Measurements from ENCODE around the gene ANKRD55.

DNA sequence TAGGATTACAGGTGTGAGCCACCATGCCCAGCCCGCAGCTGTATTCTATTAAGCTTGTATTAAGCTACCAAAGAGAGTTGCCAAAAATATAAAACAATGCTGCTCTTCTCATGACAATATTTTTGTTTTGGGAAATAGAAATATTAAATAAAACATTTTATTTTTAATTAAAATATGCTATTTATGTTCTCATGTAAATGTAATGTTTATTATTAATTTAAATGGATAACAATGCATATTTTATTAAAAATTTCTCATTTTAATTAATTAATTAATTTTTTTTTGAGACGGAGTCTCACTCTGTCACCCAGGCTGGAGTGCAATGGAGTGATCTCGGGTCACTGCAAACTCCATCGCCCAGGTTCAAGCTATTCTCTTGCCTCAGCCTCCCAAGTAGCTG is 117.5 kb downstream of the ANKRD55 start:
- TF ChIP-seq, protein P1, sequence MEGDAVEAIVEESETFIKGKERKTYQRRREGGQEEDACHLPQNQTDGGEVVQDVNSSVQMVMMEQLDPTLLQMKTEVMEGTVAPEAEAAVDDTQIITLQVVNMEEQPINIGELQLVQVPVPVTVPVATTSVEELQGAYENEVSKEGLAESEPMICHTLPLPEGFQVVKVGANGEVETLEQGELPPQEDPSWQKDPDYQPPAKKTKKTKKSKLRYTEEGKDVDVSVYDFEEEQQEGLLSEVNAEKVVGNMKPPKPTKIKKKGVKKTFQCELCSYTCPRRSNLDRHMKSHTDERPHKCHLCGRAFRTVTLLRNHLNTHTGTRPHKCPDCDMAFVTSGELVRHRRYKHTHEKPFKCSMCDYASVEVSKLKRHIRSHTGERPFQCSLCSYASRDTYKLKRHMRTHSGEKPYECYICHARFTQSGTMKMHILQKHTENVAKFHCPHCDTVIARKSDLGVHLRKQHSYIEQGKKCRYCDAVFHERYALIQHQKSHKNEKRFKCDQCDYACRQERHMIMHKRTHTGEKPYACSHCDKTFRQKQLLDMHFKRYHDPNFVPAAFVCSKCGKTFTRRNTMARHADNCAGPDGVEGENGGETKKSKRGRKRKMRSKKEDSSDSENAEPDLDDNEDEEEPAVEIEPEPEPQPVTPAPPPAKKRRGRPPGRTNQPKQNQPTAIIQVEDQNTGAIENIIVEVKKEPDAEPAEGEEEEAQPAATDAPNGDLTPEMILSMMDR (IDR thresholded peaks at IDR 0.05; ENCODE audit: control extremely low read depth in 1 of 3, insufficient read depth in 1 of 3, low read depth in 1 of 3, low read length in 3 of 3): no peak
- no peak for TF ChIP-seq JUN (IDR thresholded peaks at IDR 0.05; ENCODE audit: low read depth, low read length)
- no peak for TF ChIP-seq POLR2A (IDR thresholded peaks at IDR 0.05; ENCODE audit: control extremely low read depth in 1 of 2, low read depth in 2 of 2, low read length in 2 of 2)
- no peak for TF ChIP-seq SP2 (IDR thresholded peaks at IDR 0.05; ENCODE audit: low read length)
- TF ChIP-seq RNF2 (IDR thresholded peaks at IDR 0.05; ENCODE audit: borderline replicate concordance, low read depth, low read length, missing control alignments, poor library complexity, severe bottlenecking): no peak
- TF ChIP-seq EZH2 (IDR thresholded peaks at IDR 0.05; ENCODE audit: low read depth, low read length, severe bottlenecking): no peak
- TF ChIP-seq JUND (IDR thresholded peaks at IDR 0.05; ENCODE audit: low read length): no peak
